ENCODE results near the gene PBRM1. TPM values are rescaled to one million over a fixed set of nuclear protein-coding genes. Genes with fewer than 3 reads are reported as not detected.

Gene PBRM1
- total RNA-seq, 1 experiment from 2014 or later: 40.0 TPM

- TF ChIP-seq CBX3 (IDR thresholded peaks at IDR 0.05; ENCODE audit: low read depth): no peak
Measured at GRCh38 chr3:52574056-52574965, 111.4 kb downstream of the PBRM1 start (continued).

- RAD21 ChIA-PET (ENCODE audit: low non-redundant PET in 1 of 2, low total read pairs in 2 of 2, uncharacterized antibody in 2 of 2, unreplicated experiment in 2 of 2): no interaction called here
- CTCF ChIA-PET: interaction anchor here (0.8 kb wide), 1 partner anchor 11 kb away, joined by 3 read pairs; no protein-coding TSS in a partner anchor
- no TSS peak for BruUV-seq (replicated peaks)
- intact Hi-C loops (cut with micrococcal nuclease): no loop called here
- Histone ChIP-seq H2AFZ (ENCODE audit: low read depth, low read length, poor library complexity, severe bottlenecking) (no peak overlapping the region), H3K4me1 (ENCODE audit: control insufficient read depth in 1 of 2, insufficient read depth in 2 of 2, low read length in 2 of 2) (peaks cover 21 to 33% of the 10 kb centered on the region in 2 experiments), H3K9me2 (ENCODE audit: insufficient read depth) (no peaks in the 10 kb centered on the region), H3K9ac (ENCODE audit: low read length) (no peak overlapping the region), H3K27ac (ENCODE audit: low read depth, low read length) (no peak overlapping the region), H4K20me1 (ENCODE audit: insufficient read depth) (no peaks in the 10 kb centered on the region), H3K27me3 (ENCODE audit: insufficient read depth, low read length) (no peaks in the 10 kb centered on the region), H3K36me3 (ENCODE audit: control insufficient read depth in 1 of 2, insufficient read depth in 2 of 2, low read length in 2 of 2) (0 out of 4 replicates have a peak, but pooled peaks cover 0 to 2% of the 10 kb centered on the region in 2 experiments), H3K9me3 (ENCODE audit: control insufficient read depth in 1 of 2, insufficient read depth in 1 of 2, low read depth in 1 of 2, low read length in 2 of 2) (no peaks in the 10 kb centered on the region), H3K79me2 (ENCODE audit: insufficient read depth, low read length) (no peaks in the 10 kb centered on the region), H3K4me2 (ENCODE audit: low read length) (no peak overlapping the region), H3K4me3 (replicated peaks in 1 of 2; ENCODE audit: low read depth in 1 of 2, low read length in 2 of 2) (no peak overlapping the region)
- ATAC-seq (no peak), DNase-seq (ENCODE audit: low read depth, low spot score) (no peak)
- TF ChIP-seq EZH2 (IDR thresholded peaks at IDR 0.05) (no peak), MAX (IDR thresholded peaks at IDR 0.05) (no peak), CBX3 (IDR thresholded peaks at IDR 0.05; ENCODE audit: low read depth) (no peak), ATF3 (IDR thresholded peaks at IDR 0.05) (no peak), SP1 (IDR thresholded peaks at IDR 0.05; ENCODE audit: low read depth) (no peak), EGR1 (IDR thresholded peaks at IDR 0.05; ENCODE audit: low read depth) (no peak), EZH2phosphoT487 (IDR thresholded peaks at IDR 0.05; ENCODE audit: borderline replicate concordance) (no peak), ELF1 (IDR thresholded peaks at IDR 0.05; ENCODE audit: borderline replicate concordance, low read depth) (no peak)
- POLR2A ChIA-PET: interaction anchor here (1.1 to 1.7 kb wide), 2 partner anchors 36 kb away, joined by 4 read pairs; partner anchors contain the start of gene UQCC5
Measured at GRCh38 chr3:52572221-52572620, 113.5 kb downstream of the PBRM1 start.

All from HCT116 (cell line).